ENCODE data around the gene CCDC8.

GRCh38 chr19:46423188-46423587 is 9.8 kb upstream of the CCDC8 start:
- TF ChIP-seq, protein P1, sequence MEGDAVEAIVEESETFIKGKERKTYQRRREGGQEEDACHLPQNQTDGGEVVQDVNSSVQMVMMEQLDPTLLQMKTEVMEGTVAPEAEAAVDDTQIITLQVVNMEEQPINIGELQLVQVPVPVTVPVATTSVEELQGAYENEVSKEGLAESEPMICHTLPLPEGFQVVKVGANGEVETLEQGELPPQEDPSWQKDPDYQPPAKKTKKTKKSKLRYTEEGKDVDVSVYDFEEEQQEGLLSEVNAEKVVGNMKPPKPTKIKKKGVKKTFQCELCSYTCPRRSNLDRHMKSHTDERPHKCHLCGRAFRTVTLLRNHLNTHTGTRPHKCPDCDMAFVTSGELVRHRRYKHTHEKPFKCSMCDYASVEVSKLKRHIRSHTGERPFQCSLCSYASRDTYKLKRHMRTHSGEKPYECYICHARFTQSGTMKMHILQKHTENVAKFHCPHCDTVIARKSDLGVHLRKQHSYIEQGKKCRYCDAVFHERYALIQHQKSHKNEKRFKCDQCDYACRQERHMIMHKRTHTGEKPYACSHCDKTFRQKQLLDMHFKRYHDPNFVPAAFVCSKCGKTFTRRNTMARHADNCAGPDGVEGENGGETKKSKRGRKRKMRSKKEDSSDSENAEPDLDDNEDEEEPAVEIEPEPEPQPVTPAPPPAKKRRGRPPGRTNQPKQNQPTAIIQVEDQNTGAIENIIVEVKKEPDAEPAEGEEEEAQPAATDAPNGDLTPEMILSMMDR (IDR thresholded peaks at IDR 0.05): no peak
- TF ChIP-seq HDAC2 (IDR thresholded peaks at IDR 0.05) (no peak), MAFK (IDR thresholded peaks at IDR 0.05; ENCODE audit: partially characterized antibody) (no peak), SMC3 (IDR thresholded peaks at IDR 0.05) (no peak)

All from A549 (cell line).